HG03439 (cell line): ENCODE measurements around the gene COL11A2.

Experiments
- ATAC-seq: cut with Tn5 transposase; IDR thresholded peaks from one replicate; pipeline ENCODE4 v1.9.1; 2021; ENCODE audit warnings: mild to moderate bottlenecking, moderate library complexity; ENCODE audit not compliant: unreplicated experiment

The COL11A2 gene

GRCh38 chr6:33206864-33207551 is 14.7 kb upstream of the COL11A2 start:
- no peak for ATAC-seq

DNA sequence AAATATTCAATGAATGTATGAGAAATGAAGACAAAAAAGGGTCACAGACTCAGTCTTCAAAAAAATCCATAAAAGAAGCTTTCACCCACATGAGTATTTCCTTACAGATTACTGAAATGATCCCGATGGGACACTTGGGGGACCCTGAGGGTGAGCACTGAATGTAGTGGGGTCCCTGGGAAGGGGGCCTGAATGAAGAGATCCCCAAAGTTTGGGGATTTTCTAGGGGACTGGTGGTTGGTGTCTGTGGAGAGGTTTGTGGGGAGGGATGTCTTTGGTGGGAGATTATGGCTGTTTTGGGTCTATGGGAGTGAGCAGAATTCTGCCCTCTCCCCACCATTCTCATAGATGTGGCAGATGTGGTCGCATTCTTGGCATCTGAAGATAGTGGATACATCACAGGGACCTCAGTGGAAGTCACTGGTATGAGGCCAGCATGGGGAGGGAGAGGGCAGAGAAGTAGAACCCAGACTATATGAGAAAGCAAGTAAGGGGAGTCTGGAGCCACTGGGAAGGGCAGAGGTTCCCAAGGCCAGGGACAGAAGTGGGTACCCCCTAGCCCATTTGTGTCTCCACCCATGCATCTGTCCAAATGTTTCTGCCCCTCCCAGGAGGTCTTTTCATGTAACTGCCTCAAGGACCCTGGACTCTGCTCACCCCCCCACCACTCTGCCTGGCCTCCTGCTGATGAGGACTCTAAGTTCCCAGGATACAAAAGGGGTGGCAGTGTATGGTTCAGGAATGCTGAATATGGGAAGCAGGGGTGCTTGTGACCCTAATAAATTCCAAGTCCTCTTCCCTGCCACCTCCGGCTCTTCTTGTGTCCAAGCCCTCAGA is 14.0 kb upstream of the COL11A2 start:
- no peak for ATAC-seq

- no peak for ATAC-seq
These were observed 13.1 kb upstream of the COL11A2 start for GRCh38 chr6:33205191-33206026.

DNA sequence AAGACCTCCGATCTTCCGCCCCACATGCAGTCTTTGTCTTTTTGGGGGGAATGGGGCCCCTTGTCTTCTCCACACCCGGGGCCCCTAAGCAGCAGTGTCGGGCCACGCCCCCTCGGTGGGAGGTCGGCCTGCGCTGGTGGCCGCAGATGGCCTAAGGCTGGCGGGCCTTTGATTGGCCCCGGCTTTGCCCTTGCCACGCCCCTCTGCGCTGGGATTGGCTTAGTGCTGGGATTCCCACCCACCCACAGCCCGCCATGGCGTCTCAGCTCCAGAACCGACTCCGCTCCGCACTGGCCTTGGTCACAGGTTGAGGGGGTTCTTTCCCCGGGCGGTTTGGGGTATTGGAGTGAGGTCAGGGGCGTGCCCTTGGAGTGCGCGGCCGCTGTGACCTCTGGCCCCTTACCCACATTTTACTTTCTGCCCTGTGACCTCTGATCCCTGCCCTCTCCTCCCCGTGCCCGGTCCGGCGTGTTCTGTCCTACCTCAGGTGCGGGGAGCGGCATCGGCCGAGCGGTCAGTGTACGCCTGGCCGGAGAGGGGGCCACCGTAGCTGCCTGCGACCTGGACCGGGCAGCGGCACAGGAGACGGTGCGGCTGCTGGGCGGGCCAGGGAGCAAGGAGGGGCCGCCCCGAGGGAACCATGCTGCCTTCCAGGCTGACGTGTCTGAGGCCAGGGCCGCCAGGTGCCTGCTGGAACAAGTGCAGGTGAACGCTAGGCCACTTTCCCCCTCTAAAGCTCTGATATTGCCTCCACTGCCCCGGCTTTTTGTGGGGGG is 12.3 kb upstream of the COL11A2 start, which contains the start of gene HSD17B8:
TSS of gene HSD17B8 (plus strand) at position 241 of the 776 bp plus-strand sequence. CDS start at position 255, 14 bp downstream.
- ATAC-seq: peak; percentile 37

DNA sequence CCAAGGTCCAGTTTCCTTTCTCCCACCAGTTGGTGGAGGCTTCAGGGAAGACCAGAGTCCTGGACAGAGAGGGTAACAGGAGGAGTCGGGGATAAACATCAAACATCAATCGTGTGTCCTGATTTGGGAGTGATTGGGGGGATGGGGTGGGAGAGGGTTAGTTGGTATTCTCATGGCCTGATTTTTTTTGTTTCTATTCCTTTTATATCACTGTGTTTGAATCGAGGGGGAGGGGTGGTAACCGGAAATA is 11.8 kb upstream of the COL11A2 start:
- ATAC-seq: no peak

GRCh38 chr6:33203443-33204164 is 11.3 kb upstream of the COL11A2 start:
- no peak for ATAC-seq

DNA sequence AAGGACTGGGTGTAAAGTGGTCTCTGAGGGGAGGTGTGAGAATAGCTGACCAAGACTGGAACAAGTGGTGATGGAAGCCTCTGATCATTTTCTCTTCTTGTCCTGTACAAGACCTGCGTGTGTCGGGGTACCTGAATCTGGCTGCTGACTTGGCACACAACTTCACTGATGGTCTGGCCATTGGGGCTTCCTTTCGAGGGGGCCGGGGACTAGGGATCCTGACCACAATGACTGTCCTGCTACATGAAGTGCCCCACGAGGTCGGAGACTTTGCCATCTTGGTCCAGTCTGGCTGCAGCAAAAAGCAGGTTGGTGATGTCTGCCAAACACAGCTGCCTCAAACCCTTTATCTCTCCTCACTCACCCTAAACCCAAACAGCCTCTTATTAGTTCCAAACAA is 10.5 kb upstream of the COL11A2 start:
- ATAC-seq: no peak

DNA sequence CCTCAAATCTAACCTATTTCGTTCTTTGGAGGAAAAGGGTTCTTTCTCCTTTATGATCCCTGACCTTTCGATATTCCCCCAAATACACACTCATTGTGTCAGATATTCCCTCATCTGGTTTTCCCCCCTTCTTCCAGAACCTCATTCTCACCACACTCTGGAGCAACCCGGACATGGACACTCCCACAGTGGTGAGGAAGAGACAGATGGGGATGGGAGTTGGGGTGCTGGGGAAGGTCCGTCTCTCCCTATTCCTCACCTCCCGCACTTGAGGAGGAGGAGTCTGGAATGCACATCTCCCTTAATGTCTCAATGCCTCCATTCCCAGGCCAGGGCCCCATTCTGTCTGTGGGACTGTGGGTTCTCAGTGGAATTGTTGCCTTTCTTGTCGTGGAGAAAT is 9.7 kb upstream of the COL11A2 start:
- ATAC-seq: no peak

DNA sequence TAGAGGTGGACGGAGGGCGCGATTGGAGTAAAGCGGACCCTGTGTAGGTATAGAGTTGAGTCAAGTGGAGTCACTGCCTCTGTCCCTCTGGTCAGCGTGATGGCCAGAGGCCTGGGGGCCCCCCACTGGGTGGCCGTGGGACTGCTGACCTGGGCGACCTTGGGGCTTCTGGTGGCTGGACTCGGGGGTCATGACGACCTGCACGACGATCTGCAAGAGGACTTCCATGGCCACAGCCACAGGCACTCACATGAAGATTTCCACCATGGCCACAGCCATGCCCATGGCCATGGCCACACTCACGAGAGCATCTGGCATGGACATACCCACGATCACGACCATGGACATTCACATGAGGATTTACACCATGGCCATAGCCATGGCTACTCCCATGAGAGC is 8.9 kb upstream of the COL11A2 start:
- no peak for ATAC-seq

- peak; percentile 48 for ATAC-seq
These were observed 8.2 kb upstream of the COL11A2 start, which contains the start of the genes RXRB and SLC39A7 for GRCh38 chr6:33200219-33201146. Gene RXRB, minus strand, starts transcription at chr6:33200665. Its CDS starts 189 bp downstream, at chr6:33200476. Gene SLC39A7, plus strand, starts transcription at chr6:33200867. Its CDS starts 379 bp downstream, at chr6:33201246.

- peak; percentile 22 for ATAC-seq
These were observed 7.5 kb upstream of the COL11A2 start for GRCh38 chr6:33199687-33200218.

DNA sequence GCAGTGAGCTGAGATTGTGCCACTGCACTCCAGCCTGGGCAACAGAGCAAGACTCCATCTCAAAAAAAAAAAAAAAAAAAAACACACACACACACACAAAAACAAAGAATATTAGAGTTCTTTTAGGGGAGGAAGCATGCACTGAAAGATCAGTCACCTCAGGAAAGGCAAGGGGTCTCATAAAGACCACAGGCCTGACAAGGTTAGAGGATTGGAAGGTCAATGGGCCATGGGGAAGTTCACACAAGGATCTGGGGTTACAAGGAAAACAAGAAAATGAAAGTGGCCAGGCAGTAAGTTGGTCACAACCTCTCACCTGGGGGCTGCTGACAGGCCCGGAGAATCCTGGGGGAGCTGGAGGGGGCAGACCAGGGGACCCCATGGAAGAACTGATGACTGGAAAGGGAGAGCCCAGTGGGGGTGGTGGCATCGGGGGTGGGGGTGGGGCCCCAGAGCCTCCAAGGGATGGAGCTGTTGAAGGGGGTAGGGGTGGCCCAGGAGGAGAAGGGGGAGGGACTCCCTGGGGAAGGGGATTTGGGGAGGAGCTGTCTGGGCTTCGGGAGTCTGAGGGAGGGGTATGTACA is 6.7 kb upstream of the COL11A2 start:
- no peak for ATAC-seq

DNA sequence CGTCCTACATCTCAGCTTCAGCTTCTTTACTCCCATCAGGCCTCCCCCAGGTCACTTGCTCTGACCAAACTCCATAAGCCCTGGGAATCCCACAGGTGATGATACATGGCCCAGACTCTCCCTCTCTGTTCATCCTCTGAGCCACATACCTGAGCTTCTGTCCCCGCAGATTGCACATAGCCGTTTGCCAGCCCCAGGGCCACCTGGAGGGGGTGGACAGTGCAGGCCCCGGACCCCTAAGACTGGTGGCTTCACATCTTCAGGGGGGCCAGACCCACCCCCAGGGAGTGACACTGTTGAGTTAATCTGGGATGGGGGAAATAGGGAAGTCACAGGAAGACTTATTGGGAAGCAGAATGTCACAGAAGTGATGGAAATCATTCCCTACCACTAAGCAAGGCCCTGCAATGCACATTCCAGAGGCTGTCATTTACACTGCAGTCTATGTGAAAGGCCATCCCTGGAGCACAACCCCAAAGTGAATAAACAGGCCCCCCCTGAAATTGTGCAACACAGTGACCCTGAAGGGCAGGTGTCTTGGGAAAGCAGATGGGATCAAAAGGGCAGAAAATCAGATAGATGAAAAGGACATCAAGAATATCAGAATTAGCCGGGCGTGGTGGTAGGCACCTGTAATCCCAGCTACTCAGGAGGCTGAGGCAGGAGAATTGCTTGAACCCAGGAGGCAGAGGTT is 6.0 kb upstream of the COL11A2 start:
- no peak for ATAC-seq

DNA sequence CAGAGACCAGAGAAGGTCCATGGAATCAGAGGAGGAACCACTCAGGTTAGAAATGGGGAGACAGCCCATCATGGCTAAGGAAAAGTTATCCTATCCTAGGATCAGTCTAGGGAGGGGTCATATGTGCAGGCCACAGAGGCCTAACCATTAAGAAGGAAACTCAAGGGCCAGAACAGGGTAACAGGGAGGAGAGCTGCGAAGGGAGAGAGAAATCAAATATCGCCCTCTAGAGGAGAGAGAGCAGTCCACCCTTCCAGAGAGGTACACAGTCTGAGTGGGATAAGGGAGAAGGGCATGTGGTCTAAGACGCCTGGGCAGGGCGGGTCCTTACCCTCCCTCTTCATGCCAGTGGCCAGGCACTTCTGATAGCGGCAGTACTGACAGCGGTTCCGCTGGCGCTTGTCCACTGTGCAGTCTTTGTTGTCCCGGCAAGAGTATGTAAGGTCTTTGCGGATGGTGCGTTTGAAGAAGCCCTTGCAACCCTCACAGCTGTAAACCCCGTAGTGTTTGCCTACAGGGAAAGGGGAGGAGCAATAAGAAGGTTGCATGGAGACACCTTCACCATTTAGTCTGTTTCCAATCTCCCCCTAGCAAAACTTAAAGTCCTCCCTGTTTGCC is 5.3 kb upstream of the COL11A2 start:
- ATAC-seq: no peak

DNA sequence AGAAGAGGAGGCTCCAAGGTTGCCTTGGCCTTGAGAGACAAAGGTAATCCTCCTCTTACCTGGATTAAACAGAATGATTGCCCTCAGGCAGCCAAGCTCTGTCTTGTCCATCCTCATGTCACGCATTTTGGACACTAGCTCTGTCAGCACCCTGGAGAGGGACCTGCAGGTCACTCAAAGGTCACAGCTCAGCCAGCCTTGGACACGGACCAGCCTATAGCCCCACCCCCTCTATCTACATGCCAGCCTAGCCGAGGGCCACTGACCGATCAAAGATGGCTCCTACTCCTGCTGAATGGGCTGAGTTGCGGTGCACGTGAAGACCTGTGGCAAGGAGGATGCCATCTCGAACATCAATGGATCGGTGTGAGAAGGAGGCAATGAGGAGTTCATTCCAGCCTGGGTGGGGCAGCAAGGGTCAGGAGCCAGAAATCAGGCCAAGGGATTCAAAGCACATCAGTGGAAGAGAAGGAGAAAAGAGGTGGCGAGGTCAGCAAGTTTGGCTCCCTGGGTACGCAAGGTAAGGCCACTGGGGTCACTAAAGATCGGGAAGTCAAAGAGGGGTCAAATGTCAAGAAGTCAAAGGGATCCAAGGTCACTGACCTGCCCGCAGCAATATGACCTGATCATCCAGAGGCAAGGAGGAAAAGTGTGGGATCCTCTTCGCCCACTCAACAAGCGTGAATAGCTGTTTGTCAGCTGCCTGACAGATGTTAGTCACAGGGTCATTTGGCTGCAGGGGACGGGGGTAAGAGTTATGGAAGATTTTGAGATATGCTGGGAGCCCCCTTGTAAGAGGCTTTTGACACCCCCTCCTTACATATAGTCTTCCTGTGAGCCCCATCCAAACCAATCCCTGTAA is 3.3 kb upstream of the COL11A2 start:
- ATAC-seq: no peak

GRCh38 chr6:33194431-33194979 is 2.2 kb upstream of the COL11A2 start:
- no peak for ATAC-seq
